ENCODE data around the gene RPTOR.

DNA sequence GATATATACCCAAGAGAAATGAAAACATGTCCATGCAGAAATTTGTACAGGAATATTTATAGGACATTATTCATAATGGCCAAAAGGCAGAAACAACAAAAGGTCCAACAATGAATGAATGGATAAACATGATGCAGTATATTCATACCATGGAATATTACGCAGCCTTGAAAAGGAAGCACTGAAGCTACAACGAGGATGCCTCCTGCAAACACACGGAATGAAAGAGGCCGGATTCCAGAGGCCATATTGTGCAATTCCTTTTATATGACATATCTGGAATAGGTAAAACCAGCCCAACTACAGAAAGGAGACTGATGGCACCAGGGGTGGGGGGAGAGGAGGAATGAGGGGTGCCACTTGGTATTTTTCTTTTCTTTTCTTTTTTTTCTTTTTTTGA lies 432.5 kb downstream of the RPTOR start:
- TF ChIP-seq SIN3A (IDR thresholded peaks at IDR 0.05; ENCODE audit: borderline replicate concordance, low read depth, low read length), result no peak
- TF ChIP-seq, protein P1, sequence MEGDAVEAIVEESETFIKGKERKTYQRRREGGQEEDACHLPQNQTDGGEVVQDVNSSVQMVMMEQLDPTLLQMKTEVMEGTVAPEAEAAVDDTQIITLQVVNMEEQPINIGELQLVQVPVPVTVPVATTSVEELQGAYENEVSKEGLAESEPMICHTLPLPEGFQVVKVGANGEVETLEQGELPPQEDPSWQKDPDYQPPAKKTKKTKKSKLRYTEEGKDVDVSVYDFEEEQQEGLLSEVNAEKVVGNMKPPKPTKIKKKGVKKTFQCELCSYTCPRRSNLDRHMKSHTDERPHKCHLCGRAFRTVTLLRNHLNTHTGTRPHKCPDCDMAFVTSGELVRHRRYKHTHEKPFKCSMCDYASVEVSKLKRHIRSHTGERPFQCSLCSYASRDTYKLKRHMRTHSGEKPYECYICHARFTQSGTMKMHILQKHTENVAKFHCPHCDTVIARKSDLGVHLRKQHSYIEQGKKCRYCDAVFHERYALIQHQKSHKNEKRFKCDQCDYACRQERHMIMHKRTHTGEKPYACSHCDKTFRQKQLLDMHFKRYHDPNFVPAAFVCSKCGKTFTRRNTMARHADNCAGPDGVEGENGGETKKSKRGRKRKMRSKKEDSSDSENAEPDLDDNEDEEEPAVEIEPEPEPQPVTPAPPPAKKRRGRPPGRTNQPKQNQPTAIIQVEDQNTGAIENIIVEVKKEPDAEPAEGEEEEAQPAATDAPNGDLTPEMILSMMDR (IDR thresholded peaks at IDR 0.05), result no peak
- no peak for TF ChIP-seq FOXM1 (IDR thresholded peaks at IDR 0.05; ENCODE audit: low read depth)
